ENCODE data around the gene ZNF714.
"Not testable (repeated sequence)": the region's sequence is repeated elsewhere in the genome, so short reads cannot be mapped to it uniquely, and the experiment has no call there.

The ZNF714 gene

GRCh38 chr19:21130097-21130775 is 48.2 kb downstream of the ZNF714 start:
- Histone ChIP-seq H3K36me3 (no peaks in the 10 kb centered on the region), H3K9me3 (no peaks in the 10 kb centered on the region), H3K27me3 (no peaks in the 10 kb centered on the region), H3K4me3 (ENCODE audit: low read depth in 1 of 2, low read length in 1 of 2) (no peak overlapping the region), H3K27ac (no peak overlapping the region), H3K4me1 (ENCODE audit: control insufficient read depth in 1 of 2, insufficient read depth in 1 of 2, low read depth in 1 of 2, low read length in 1 of 2) (no peaks in the 10 kb centered on the region)
- TF ChIP-seq CTCF (IDR thresholded peaks at IDR 0.05): no peak

DNA sequence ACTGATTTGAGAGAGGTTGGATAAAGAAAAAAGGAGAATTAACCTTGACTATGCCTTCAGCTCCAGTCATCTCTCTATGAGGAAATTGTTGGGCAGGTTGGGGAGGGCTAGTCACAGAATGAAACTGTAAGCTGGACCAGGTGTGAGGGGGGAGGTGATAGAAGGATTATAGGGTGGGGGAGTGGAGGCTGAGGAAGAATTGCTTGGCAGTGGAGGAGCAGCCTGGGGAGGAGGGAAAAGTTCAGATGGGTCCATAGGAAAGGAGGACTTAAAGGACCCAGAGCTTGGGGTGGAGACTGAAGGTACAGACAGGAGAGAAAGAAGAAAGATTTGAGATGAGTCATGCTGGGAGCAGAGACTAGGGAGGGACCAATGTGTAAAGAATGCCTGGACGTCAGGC is 51.6 kb downstream of the ZNF714 start:
- no peak for TF ChIP-seq CTCF (IDR thresholded peaks at IDR 0.05)
- H3K9me3 ChIP-seq: no peaks in the 10 kb centered on the region
- H3K27me3 ChIP-seq: no peaks in the 10 kb centered on the region
- H3K4me3 ChIP-seq (ENCODE audit: low read depth in 1 of 2, low read length in 1 of 2): no peak overlapping the region
- no peaks in the 10 kb centered on the region for H3K4me1 ChIP-seq (ENCODE audit: control insufficient read depth in 1 of 2, insufficient read depth in 1 of 2, low read depth in 1 of 2, low read length in 1 of 2)
- no peaks in the 10 kb centered on the region for H3K36me3 ChIP-seq
- no peak overlapping the region for H3K27ac ChIP-seq

- Histone ChIP-seq H3K4me3 (ENCODE audit: low read depth in 1 of 2, low read length in 1 of 2) (no peak overlapping the region), H3K27ac (no peak overlapping the region), H3K4me1 (ENCODE audit: control insufficient read depth in 1 of 2, insufficient read depth in 1 of 2, low read depth in 1 of 2, low read length in 1 of 2) (no peaks in the 10 kb centered on the region), H3K27me3 (no peaks in the 10 kb centered on the region), H3K9me3 (no peaks in the 10 kb centered on the region), H3K36me3 (no peaks in the 10 kb centered on the region)
- TF ChIP-seq CTCF (IDR thresholded peaks at IDR 0.05): no peak
These were observed 52.9 kb downstream of the ZNF714 start for GRCh38 chr19:21134934-21135366.

GRCh38 chr19:21135433-21135832 is 53.4 kb downstream of the ZNF714 start:
- Histone ChIP-seq H3K4me3 (ENCODE audit: low read depth in 1 of 2, low read length in 1 of 2) (no peak overlapping the region), H3K4me1 (ENCODE audit: control insufficient read depth in 1 of 2, insufficient read depth in 1 of 2, low read depth in 1 of 2, low read length in 1 of 2) (no peaks in the 10 kb centered on the region), H3K27ac (no peak overlapping the region), H3K36me3 (no peaks in the 10 kb centered on the region), H3K27me3 (no peaks in the 10 kb centered on the region), H3K9me3 (no peaks in the 10 kb centered on the region)
- TF ChIP-seq CTCF (IDR thresholded peaks at IDR 0.05): no peak

- Histone ChIP-seq H3K27me3 (no peaks in the 10 kb centered on the region), H3K9me3 (no peaks in the 10 kb centered on the region), H3K27ac (no peak overlapping the region), H3K4me3 (ENCODE audit: low read depth in 1 of 2, low read length in 1 of 2) (no peak overlapping the region), H3K4me1 (ENCODE audit: control insufficient read depth in 1 of 2, insufficient read depth in 1 of 2, low read depth in 1 of 2, low read length in 1 of 2) (peaks cover 7 to 10% of the 10 kb centered on the region in 2 experiments), H3K36me3 (no peaks in the 10 kb centered on the region)
- TF ChIP-seq CTCF (IDR thresholded peaks at IDR 0.05): no peak
These were observed 56.1 kb downstream of the ZNF714 start for GRCh38 chr19:21138130-21138529.

DNA sequence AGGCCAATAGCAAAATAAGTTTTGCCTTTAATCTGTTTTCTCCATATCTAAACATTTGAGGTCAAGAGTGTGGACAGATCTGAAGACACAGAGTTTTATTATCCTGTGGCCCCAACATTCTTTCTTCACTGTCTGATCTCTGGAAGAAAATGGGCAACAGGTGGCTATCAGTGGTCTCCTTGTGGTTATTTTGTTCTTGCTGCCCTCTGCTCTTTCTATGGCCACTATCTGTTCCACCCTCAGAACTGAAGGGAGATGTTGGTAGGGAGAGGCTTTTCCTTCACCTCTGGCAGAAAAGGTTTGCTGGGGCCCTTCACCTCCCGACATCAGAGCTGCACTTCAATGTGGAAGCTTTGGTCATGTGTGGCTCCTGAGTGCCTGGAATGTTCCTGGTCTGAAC is 59.0 kb downstream of the ZNF714 start:
- H3K9me3 ChIP-seq; H3K27ac ChIP-seq; H3K4me3 ChIP-seq (ENCODE audit: low read depth in 1 of 2, low read length in 1 of 2); H3K27me3 ChIP-seq: not testable (repeated sequence)
- peaks cover 15% of the 10 kb centered on the region for H3K36me3 ChIP-seq
- H3K4me1 ChIP-seq (ENCODE audit: control insufficient read depth in 1 of 2, insufficient read depth in 1 of 2, low read depth in 1 of 2, low read length in 1 of 2): peaks cover 7 to 10% of the 10 kb centered on the region in 2 experiments

Data from neutrophil (primary cell).